Cerebellar cortex (tissue), 1 donor: Measurements from ENCODE around the gene FAM167B.
A peak's percentile ranks its signal among the peaks of the same experiment; 100 is the strongest.

Source experiments
- DNase-seq: peaks from one replicate; pipeline ENCODE4 v3.0.0-alpha.2; 2015; ENCODE audit warnings: low spot score

Gene FAM167B

DNA sequence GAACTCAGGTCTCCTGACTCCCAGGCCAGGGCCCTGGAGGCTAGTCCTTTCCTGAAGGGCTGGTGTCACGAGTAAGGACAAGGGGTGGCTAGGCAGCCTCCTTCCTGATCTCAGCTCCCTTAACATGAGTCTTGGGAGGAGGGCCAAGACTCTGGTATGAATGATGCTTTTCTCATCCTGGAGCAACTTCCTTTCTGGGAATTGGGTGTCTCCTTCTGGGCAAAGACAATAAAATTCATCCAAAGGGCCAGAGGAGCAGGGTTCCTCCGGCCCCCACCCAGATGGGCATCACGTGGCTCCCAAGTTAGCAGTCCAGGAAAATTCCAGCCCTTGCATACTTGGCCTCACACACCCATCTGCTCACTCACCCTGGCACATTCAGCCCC lies at the start of gene FAM167B:
Gene FAM167B, plus strand, starts transcription at position 335 of the 386 bp plus-strand sequence. CDS start 200 bp downstream, outside the sequence.
- no peak for DNase-seq

DNA sequence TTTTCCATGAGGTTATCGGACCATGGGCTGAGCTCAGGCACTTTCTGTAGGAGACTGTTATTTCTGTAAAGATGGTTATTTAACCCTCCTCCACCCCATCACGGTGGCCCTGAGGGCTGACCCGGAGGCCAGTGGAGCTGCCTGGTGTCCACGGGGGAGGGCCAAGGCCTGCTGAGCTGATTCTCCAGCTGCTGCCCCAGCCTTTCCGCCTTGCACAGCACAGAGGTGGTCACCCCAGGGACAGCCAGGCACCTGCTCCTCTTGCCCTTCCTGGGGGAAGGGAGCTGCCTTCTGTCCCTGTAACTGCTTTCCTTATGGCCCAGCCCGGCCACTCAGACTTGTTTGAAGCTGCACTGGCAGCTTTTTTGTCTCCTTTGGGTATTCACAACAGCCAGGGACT lies 49.2 kb upstream of the FAM167B start:
- DNase-seq, result no peak

DNA sequence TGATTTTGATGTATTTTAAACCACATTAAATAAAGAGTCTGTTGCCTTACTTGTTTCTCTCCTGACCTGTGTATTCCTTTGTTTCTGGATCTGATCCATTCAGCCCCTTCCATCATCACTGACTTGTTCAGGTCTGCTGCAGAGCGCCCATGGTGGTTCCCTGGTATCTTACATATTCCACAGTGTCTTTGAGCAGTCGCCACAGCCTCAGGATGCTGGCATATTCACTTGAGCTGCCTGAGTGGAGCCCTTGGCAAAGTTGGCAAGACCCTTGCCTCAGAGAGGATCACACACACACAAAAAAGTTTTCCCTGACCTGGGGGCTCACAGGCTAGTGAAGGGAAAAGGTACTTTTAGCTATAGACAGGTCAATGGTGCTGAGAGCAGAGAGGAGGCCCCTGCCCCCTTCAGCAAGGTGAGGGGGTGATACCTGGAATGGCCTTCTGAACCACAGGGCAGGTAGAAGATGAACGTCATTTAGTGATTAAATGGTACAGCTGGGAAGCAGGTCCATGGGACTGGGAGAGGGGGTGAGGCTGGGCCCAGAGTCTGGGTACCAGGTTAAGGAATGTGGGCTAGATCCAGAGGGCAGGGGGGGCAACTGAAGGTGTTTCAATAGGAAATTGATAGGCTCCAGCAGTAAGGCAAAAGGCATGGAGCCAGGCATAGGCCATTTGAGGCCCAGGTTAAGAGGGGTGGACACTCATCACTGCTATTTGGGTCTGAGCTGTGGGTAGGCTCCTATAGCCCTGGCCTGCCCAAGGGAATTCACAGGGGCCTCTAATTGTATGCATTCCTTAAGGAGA lies 48.6 kb upstream of the FAM167B start:
- no peak for DNase-seq

DNA sequence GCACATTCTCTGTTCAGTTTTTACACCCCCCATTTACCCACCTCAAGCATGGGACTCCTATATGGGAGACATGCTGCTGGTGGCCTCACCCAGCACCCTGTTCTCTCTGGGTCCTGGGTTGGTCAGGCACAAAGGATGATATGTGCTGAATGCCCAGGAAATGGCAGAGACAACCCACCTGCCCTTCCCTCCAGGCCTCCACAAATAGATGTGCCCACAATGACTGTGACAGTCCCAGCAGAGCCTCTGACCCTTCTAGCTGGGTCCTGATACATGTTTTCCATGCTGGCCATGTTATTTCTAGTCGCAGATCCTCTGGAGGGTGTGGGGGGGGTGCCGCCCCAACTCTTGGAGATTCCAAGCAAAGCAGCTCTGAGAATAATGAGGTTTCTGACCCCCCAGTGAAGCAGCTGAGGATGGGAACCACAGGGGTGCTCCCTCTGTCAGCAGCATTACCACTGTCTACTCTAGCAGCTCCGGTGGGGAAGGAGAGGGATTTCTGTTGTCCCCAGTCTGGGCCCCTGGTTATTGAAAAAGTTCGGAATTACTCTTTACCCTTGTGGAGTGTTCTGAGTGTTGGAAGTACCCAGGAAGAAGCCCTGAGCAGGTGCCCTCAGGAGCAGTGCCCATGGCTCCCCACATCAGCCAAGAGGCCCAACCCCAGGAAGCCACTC lies 47.8 kb upstream of the FAM167B start:
- DNase-seq, result no peak

DNA sequence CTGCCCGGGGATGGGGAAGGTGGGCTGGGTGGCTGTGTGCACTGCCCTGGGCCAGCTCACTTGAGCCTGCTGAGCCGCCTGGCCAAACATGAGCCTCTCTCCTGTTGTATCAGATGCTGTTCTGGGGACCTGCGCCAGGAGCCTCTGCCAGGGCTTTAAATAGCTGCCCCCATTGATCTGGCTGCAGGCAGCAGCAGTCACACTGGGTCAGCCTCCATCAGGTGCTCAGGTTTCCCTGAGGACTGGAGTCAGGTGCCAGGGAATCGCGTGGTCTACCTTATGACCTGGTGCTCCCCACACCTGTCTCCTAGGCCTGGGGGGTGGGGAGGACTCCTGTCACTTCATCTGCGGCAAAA lies 47.3 kb upstream of the FAM167B start:
- DNase-seq, result peak; percentile 94

DNA sequence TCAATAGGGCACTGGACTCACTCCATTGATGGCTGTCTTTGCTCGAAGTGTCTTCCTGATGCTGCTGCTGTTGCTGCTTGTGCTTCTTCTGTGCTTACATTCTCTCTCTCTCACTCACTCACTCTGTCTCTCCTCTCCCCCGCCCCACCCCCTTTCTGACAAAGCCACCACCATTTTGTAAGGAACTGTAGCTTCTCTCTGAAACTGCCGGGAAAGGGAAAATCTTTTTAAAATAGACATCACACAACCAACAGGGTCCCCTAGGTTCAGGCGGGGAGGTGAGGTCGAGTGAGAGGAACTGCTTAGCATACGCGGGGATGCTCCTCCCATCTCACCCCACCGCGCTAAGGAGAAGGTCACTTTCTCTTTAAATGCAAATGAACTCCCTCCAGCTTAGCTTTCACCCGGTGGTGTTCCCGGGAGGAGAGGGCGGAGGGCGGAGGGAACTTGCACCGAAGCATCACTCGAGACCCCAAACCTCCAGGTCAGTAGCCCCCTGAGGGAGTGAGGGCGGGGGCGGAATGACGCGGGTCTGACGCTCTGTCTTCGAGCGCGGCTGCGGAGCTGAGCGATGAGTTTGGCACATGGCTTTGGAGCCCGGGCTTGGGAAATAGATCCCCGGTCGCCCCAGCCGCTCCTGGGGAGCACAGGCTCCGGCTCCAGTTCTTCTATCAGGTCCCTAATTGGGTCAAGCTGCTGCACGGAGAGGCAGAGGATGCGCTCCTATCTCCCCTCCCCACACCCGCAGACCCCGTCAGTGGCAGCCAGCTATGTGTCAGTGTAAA lies 46.6 kb upstream of the FAM167B start, which contains the start of gene CCDC28B:
Gene CCDC28B, plus strand, starts transcription at position 370 of the 785 bp plus-strand sequence. CDS start 1,341 bp downstream, outside the sequence.
- peak; percentile 88 for DNase-seq

DNA sequence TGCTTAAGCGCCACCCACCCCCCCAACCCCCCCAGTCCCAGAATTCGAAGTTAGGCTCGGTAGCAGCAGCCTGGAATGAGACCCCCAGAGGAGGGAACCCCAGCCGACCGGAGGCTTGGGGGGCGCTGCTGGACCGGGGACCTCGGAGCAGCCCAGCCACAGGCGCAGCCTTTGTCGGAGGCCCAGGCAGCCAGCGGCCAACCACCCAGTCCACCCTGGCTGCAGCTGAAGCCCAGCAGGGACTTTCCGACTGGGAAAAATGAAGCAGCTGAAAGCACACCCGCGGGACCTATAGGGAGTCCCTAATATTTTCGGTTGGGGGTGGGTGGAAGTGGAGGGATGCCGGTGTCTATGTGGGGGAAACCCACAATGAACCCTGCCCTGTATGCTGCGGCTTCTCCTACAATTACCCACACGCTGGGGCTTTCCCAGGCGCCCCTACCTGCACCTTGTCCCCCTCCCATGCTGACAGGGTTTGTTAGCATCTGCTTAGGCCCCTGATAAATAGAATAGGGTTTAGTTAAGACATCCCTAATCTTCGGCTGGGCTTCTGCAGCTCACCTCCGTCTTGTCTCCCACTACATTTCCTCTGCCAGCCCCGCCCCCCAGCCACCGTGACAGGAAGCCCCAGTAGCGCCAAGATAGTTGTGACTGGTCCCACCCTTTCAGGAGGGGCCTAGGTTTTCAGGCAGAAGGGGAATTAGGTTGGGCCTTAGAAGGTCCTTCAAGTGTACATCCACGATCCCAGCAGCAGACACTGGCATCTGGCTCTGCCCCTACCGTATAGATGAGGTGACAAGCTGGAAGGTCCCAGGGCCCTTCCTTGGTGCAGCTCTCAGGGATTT lies 45.8 kb upstream of the FAM167B start:
- peak; percentile 76 for DNase-seq

GRCh38 chr1:32204943-32205361 lies 42.1 kb upstream of the FAM167B start:
- DNase-seq, result no peak

GRCh38 chr1:32205401-32206370 lies 41.3 kb upstream of the FAM167B start, which contains the start of gene IQCC:
Gene IQCC, plus strand, starts transcription at chr1:32205671. Its CDS starts 11 bp downstream, at chr1:32205682.
- peak; percentile 87 for DNase-seq

GRCh38 chr1:32208469-32208868 lies 38.6 kb upstream of the FAM167B start:
- no peak for DNase-seq

DNA sequence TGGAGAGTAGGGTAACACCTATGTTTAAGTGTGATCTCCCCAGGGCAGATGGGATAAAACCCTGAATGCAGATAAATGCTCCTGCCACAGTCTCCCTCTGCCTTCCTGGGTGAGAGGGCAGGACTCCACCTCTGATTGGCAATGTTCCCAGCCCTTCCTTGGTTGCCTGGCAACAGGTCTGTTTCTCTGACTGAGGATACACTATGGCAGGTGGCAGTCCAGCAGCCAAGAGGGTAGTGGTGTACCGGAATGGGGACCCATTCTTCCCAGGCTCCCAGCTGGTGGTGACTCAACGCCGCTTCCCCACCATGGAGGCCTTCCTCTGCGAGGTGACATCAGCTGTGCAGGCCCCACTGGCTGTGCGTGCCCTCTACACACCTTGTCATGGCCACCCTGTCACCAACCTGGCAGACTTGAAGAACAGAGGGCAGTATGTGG lies 38.1 kb upstream of the FAM167B start, which contains the start of gene DCDC2B:
Gene DCDC2B, plus strand, starts transcription at position 199 of the 438 bp plus-strand sequence. Its CDS starts 5 bp downstream, at position 204.
- peak; percentile 54 for DNase-seq

DNA sequence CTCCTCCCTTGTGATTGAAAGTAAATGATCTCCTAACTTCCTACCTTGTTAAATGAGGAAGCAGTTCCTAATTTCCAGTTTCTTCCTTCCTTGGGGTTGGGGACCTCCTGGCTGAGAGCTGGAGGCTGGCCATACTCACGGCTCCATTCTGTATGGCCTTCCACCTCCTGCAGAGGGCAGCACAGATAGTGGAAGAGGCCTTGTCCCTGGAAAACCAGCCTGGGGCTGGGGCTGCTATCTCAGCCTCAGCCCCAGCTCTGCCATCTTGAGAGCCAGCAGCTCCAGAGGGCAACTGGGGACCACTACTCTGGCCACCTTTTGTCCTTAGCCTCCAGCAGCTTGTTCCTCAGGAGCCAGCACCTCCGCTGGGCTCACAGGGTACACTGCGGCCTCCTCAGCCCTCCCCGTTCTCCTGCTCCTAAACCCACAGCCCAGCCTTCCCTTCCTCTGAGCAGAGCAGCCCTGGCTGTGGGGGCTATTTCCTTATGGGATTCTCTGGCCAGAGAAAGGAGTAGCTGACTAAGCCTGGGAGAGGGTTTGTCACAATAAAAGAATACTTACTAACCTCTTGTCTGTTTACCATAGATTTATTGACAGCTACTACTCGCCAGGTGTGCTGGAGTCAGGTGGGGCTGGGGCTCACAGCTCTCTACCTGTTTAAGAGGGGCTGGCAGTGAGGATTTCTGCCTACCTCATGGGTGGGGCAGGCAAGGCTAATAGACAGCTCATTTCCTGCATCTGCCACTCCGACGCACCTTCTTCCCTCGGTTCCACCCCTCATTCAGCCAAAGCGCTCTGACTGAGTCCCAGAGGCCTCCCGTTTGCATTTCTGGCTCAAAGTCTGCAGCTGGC lies 31.2 kb upstream of the FAM167B start:
- DNase-seq, result peak; percentile 64

- no peak for DNase-seq
Measured at GRCh38 chr1:32216566-32216965, 30.5 kb upstream of the FAM167B start.

DNA sequence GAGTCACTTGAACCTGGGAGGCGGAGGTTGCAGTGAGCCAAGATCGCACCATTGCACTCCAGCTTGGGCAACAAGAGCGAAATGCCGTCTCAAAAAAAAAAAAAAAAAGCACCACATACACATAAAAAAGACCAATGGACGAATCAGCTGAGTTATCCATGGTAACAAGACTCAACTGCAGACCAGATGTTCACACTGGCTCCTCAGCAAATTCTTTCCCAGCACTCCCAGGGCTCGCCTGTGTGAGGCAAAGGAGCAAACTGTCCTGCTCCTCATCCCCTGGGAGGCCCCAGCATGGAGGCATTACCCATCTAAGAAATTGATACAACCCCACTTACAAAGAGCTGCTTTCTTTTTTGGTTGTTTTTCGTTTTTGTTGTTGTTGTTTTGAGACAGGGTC lies 28.0 kb upstream of the FAM167B start:
- no peak for DNase-seq

DNA sequence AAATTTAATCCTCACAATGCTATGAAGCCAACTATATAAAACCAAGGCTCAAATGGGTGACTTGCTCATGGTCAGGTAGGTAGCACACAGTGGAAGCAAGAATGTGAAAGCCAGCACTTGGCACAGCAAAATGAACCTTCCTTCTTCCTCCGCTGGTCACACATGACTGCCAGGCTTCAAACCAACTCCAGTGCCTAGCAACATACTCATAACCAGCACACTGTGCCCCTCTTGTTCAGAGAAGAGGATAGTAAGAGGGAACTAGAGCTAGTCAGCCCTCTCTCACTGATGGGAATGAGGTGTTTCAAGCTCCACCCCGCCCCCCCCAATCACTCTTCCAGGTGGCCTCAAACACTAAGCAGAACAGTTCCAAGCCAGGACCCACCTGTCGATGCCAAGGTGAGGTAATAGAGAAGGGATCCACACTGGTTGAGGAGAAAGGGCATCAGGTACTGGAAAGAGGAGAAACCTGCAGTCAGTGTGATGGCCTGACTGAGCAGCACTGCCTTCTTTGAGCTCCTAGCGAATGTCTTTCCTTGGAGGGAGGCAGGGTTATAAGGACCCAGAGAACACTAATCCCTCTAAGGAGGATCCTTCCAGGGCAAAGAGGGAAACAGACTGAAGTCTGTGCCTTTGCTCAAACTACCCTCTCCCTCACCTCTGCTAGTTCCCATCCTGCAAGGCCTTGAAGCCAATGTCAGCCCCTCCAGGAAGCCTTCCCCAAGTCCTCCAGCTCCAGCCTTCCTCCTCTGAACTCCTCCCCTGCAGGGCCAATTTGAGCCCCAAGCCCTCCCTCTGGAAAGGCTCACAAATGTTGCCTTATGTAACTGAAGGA lies 26.1 kb upstream of the FAM167B start:
- DNase-seq, result no peak

- DNase-seq, result no peak
Measured at GRCh38 chr1:32221581-32221979, 25.4 kb upstream of the FAM167B start.

DNA sequence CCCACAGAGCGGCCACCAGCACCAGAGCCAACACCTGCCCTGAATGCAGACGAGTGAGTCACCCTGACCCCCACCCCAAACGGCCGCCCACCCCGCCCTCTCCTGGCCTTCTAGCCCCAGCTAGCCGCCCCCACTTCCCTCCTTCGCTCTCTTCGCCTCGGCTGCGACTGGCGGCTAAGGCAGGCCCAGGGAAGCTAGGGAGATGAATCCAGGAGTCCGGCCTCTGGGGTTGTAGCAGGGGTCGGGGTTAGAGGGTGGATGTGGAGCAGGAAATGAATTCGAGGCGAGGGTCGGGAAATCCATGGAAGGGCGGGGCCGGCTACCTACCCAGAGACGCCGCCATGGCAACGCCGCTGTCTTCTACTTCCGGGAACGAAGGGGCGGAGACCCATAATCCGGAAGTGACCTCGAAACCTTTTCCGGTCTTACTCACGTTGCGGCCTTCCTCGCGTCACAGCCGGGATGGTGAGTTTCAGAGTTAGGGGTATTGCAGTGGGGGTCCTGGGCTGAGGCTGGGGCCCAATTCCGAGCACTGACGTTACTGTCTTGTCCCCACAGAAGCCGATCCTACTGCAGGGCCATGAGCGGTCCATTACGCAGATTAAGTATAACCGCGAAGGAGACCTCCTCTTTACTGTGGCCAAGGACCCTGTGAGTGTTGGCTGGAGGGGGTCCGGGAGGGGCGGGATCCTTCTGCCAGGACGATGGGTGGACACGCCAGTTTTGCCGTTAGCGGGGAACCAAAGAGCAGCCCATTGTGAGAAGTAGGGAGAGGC lies 24.9 kb upstream of the FAM167B start, which contains the start of the genes EIF3I and TMEM234:
Gene EIF3I, plus strand, starts transcription at position 428 of the 776 bp plus-strand sequence. Its CDS starts 35 bp downstream, at position 463.
Gene TMEM234, minus strand, starts transcription at position 374 of the 776 bp plus-strand sequence. Its CDS starts 31 bp downstream, at position 343.
- peak; percentile 97 for DNase-seq
